GM12878 (cell line): ENCODE measurements around the gene NPTN.

ENCODE experiments used
- BHLHE40 ChIP-seq, 2 experiments: fragments of 450-650 bp in 1 of 2; IDR thresholded peaks; 2 replicates each; pipeline ENCODE4 v1.6.1; 2011 to 2017; ENCODE audit warnings: low read depth in 2 of 2, borderline replicate concordance in 1 of 2, improper control_type of control experiment in 1 of 2, low read length in 1 of 2, mild to moderate bottlenecking in 1 of 2
- CTCF ChIP-seq, 3 experiments: IDR thresholded peaks in 2 of 3; conservative IDR thresholded peaks in 1 of 3; 2 replicates each; pipeline ENCODE4 v1.5.1; 2011; ENCODE audit warnings: low read depth in 3 of 3, low read length in 3 of 3, mild to moderate bottlenecking in 3 of 3, control low read depth in 2 of 3, moderate library complexity in 2 of 3, inconsistent platforms in 1 of 3, mixed read lengths in 1 of 3; ENCODE audit not compliant: control insufficient read depth in 2 of 3, insufficient read depth in 1 of 3; ENCODE audit errors: extremely low read depth in 1 of 3
- HSF1 ChIP-seq: fragments of 150-350 bp; IDR thresholded peaks from 2 replicates; pipeline ENCODE4 v1.6.1; 2014; ENCODE audit warnings: mild to moderate bottlenecking, low read depth, low read length
- MAX ChIP-seq: IDR thresholded peaks from 2 replicates; pipeline ENCODE4 v1.6.1; 2012; ENCODE audit warnings: low read depth, low read length, improper control_type of control experiment
- POLR2A ChIP-seq: IDR thresholded peaks from 2 replicates; pipeline ENCODE4 v1.6.1; 2011; ENCODE audit warnings: low read depth, mild to moderate bottlenecking, low read length
- SUZ12 ChIP-seq: fragments of 200-600 bp; sonication (generic); IDR thresholded peaks from one replicate; pipeline ENCODE4 v1.6.1; 2018; ENCODE audit warnings: antibody characterized with exemption, mild to moderate bottlenecking; ENCODE audit not compliant: unreplicated experiment
- TF ChIP-seq, protein P1 (sequence below): IDR thresholded peaks from 2 replicates; pipeline ENCODE4 v1.6.1; 2011; ENCODE audit warnings: borderline replicate concordance, low read depth, mild to moderate bottlenecking, moderate library complexity, mixed read lengths, low read length; ENCODE audit not compliant: insufficient read depth; ENCODE audit errors: extremely low read length

GRCh38 chr15:73626072-73626471 lies 7.1 kb downstream of the NPTN start:
- TF ChIP-seq POLR2A (no peak), MAX (no peak), CTCF (IDR thresholded peaks at IDR 0.05 in 2 of 3, conservative IDR thresholded peaks at IDR 0.05 in 1 of 3; ENCODE audit: control insufficient read depth in 2 of 3, extremely low read depth in 1 of 3, insufficient read depth in 1 of 3, low read depth in 3 of 3, low read length in 3 of 3) (no peak), HSF1 (no peak), BHLHE40 (IDR thresholded peaks at IDR 0.05; ENCODE audit: borderline replicate concordance in 1 of 2, low read depth in 2 of 2, low read length in 1 of 2) (no peak), SUZ12 (no peak)
- TF ChIP-seq, protein P1, sequence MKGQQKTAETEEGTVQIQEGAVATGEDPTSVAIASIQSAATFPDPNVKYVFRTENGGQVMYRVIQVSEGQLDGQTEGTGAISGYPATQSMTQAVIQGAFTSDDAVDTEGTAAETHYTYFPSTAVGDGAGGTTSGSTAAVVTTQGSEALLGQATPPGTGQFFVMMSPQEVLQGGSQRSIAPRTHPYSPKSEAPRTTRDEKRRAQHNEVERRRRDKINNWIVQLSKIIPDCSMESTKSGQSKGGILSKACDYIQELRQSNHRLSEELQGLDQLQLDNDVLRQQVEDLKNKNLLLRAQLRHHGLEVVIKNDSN = no peak
